ENCODE data around the gene TTI1.

- TF ChIP-seq EP300 (IDR thresholded peaks at IDR 0.05; ENCODE audit: borderline replicate concordance in 1 of 2, low read depth in 1 of 2, low read length in 1 of 2) (no peak), CTCF (IDR thresholded peaks at IDR 0.05) (no peak), POLR2AphosphoS5 (IDR thresholded peaks at IDR 0.05; ENCODE audit: low read depth, low read length) (no peak), TAF1 (IDR thresholded peaks at IDR 0.05; ENCODE audit: borderline replicate concordance, low read depth, low read length) (no peak), SIN3A (IDR thresholded peaks at IDR 0.05; ENCODE audit: borderline replicate concordance, low read depth, low read length) (no peak), RAD21 (IDR thresholded peaks at IDR 0.05; ENCODE audit: low read length) (no peak), TEAD4 (IDR thresholded peaks at IDR 0.05; ENCODE audit: borderline replicate concordance, insufficient read depth) (no peak), GATA2 (CRISPR knock-in tag; IDR thresholded peaks at IDR 0.05) (no peak), YY1 (IDR thresholded peaks at IDR 0.05; ENCODE audit: low read depth) (no peak), GABPA (IDR thresholded peaks at IDR 0.05; ENCODE audit: low read depth) (no peak), NRF1 (IDR thresholded peaks at IDR 0.05; ENCODE audit: low read depth, low read length) (no peak), RFX5 (IDR thresholded peaks at IDR 0.05; ENCODE audit: low read length) (no peak), ELF1 (IDR thresholded peaks at IDR 0.05) (no peak)
- TF ChIP-seq, protein P1, sequence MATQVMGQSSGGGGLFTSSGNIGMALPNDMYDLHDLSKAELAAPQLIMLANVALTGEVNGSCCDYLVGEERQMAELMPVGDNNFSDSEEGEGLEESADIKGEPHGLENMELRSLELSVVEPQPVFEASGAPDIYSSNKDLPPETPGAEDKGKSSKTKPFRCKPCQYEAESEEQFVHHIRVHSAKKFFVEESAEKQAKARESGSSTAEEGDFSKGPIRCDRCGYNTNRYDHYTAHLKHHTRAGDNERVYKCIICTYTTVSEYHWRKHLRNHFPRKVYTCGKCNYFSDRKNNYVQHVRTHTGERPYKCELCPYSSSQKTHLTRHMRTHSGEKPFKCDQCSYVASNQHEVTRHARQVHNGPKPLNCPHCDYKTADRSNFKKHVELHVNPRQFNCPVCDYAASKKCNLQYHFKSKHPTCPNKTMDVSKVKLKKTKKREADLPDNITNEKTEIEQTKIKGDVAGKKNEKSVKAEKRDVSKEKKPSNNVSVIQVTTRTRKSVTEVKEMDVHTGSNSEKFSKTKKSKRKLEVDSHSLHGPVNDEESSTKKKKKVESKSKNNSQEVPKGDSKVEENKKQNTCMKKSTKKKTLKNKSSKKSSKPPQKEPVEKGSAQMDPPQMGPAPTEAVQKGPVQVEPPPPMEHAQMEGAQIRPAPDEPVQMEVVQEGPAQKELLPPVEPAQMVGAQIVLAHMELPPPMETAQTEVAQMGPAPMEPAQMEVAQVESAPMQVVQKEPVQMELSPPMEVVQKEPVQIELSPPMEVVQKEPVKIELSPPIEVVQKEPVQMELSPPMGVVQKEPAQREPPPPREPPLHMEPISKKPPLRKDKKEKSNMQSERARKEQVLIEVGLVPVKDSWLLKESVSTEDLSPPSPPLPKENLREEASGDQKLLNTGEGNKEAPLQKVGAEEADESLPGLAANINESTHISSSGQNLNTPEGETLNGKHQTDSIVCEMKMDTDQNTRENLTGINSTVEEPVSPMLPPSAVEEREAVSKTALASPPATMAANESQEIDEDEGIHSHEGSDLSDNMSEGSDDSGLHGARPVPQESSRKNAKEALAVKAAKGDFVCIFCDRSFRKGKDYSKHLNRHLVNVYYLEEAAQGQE (IDR thresholded peaks at IDR 0.05; ENCODE audit: low read depth, low read length): no peak
Measured at GRCh38 chr20:38046572-38046971, 13.3 kb upstream of the TTI1 start.
